Panc1 (cell line): ENCODE data around the gene ATE1. TPM values are rescaled to one million over a fixed set of nuclear protein-coding genes. Genes with fewer than 3 reads are reported as not detected.

ENCODE experiments used
- ATAC-seq: fragments of 200-7000 bp; cut with Tn5 transposase; 2 replicates; pipeline ENCODE4 v1.9.1; 2020; ENCODE audit warnings: mild to moderate bottlenecking, moderate library complexity
- BruUV-seq: library from RNA; stranded (reverse); fragments of 400-500 nt; replicated peaks from 2 replicates; lab custom pipeline; 2021; lab: Mats Ljungman, UMichigan
- CTCF ChIA-PET: fragments of 300-600 bp; sonication (Branson Sonifier 250); formaldehyde crosslinking; loops from one replicate; lab custom pipeline; 2022; ENCODE audit warnings: antibody characterized with exemption; lab: Charles Lee
- POLR2A ChIA-PET: fragments of 300-600 bp; sonication (Branson Sonifier 250); formaldehyde crosslinking; loops from one replicate; lab custom pipeline; 2022; ENCODE audit warnings: antibody characterized with exemption; lab: Charles Lee
- DNase-seq: peaks from one replicate; pipeline ENCODE4 v3.0.0-alpha.2; 2010; ENCODE audit warnings: low read depth, low spot score
- H3K27ac ChIP-seq: 2 replicates; pipeline ENCODE4 v1.5.1; 2011; ENCODE audit warnings: mild to moderate bottlenecking, low read length, inconsistent platforms
- H3K27me3 ChIP-seq: fragments of 200-500 bp; sonication (Bioruptor generic); 2 replicates; pipeline ENCODE4 v1.6.0; 2014; ENCODE audit warnings: low read length, inconsistent platforms; ENCODE audit not compliant: control insufficient read depth, insufficient read depth
- H3K36me3 ChIP-seq: fragments of 200-500 bp; sonication (Bioruptor generic); 2 replicates; pipeline ENCODE4 v1.5.1; 2014; ENCODE audit warnings: inconsistent platforms, mild to moderate bottlenecking, low read length, moderate library complexity; ENCODE audit not compliant: control insufficient read depth, insufficient read depth
- H3K4me1 ChIP-seq: 2 replicates; pipeline ENCODE4 v1.5.1; 2011; ENCODE audit warnings: inconsistent platforms, mild to moderate bottlenecking, low read length, moderate library complexity; ENCODE audit not compliant: control insufficient read depth, insufficient read depth
- H3K4me3 ChIP-seq, 2 experiments: 2 replicates each; pipeline ENCODE4 v1.5.1; 2011 to 2012; ENCODE audit warnings: low read depth in 2 of 2, low read length in 2 of 2, mild to moderate bottlenecking in 2 of 2, inconsistent platforms in 1 of 2, moderate library complexity in 1 of 2
- H3K9me3 ChIP-seq: fragments of 200-500 bp; sonication (Bioruptor generic); 2 replicates; pipeline ENCODE4 v1.5.1; 2014; ENCODE audit warnings: low read depth, mild to moderate bottlenecking, inconsistent platforms, low read length, moderate library complexity; ENCODE audit not compliant: control insufficient read depth, insufficient read depth
- CTCF ChIP-seq: fragments of 450-650 bp; IDR thresholded peaks from 2 replicates; pipeline ENCODE4 v1.5.1; 2017; ENCODE audit warnings: mild to moderate bottlenecking
- POLR2AphosphoS5 ChIP-seq: IDR thresholded peaks from 2 replicates; pipeline ENCODE4 v1.6.1; 2012; ENCODE audit warnings: mild to moderate bottlenecking, low read depth, low read length, moderate library complexity
- REST ChIP-seq, 2 experiments: IDR thresholded peaks; 2 replicates each; pipeline ENCODE4 v1.6.1; 2011 to 2012; ENCODE audit warnings: low read depth in 2 of 2, control low read depth in 1 of 2, low read length in 1 of 2, mild to moderate bottlenecking in 1 of 2, moderate library complexity in 1 of 2; ENCODE audit not compliant: insufficient read depth in 1 of 2
- SIN3A ChIP-seq: IDR thresholded peaks from 2 replicates; pipeline ENCODE4 v1.6.1; 2012; ENCODE audit warnings: low read depth, mild to moderate bottlenecking, low read length, moderate library complexity, borderline replicate concordance; ENCODE audit not compliant: insufficient read depth
- TCF7L2 ChIP-seq: IDR thresholded peaks from 2 replicates; pipeline ENCODE4 v1.6.1; 2011; ENCODE audit warnings: mild to moderate bottlenecking, low read depth, low read length, inconsistent platforms
- in situ Hi-C: cut with HindIII; loops from 2 replicates; pipeline ENCODE4 v1.10.0; 2016; ENCODE audit warnings: low sequenced_read_pairs, low pct_unique_long_range_greater_than_20kb
- intact Hi-C: fragments of 100-400 bp; cut with micrococcal nuclease; formaldehyde crosslinking; loops from one replicate; pipeline ENCODE4 v1.10.0; 2022; ENCODE audit not compliant: unreplicated experiment
- total RNA-seq: library from RNA; stranded (reverse); gene quantifications from one replicate; pipeline ENCODE4 v1.2.1, GENCODE V29; 2021; ENCODE audit not compliant: unreplicated experiment

ATE1 gene
- total RNA-seq, 1 experiment from 2014 or later = 45.5 TPM

- ATAC-seq = no peak
These were observed 124.2 kb downstream of the ATE1 start for GRCh38 chr10:121803611-121804010.

GRCh38 chr10:121800831-121801230 lies 127.0 kb downstream of the ATE1 start:
- intact Hi-C loops = no loop called here
- Histone ChIP-seq H3K27me3 (no peaks in the 10 kb centered on the region), H3K27ac (no peak overlapping the region), H3K4me1 (no peaks in the 10 kb centered on the region), H3K36me3 (no peaks in the 10 kb centered on the region), H3K9me3 (no peaks in the 10 kb centered on the region), H3K4me3 (no peak overlapping the region)
- TF ChIP-seq SIN3A = no peak
- TF ChIP-seq POLR2AphosphoS5 = no peak
- TF ChIP-seq TCF7L2 = no peak
- no peak for TF ChIP-seq REST (IDR thresholded peaks at IDR 0.05; ENCODE audit: insufficient read depth in 1 of 2, low read depth in 2 of 2, low read length in 1 of 2)
- TF ChIP-seq CTCF = no peak
- BruUV-seq = no TSS peak
- ATAC-seq = no peak
- no peak for DNase-seq
- POLR2A ChIA-PET = no interaction called here
- in situ Hi-C loops = no loop called here
- CTCF ChIA-PET = no interaction called here

More at GRCh38 chr10:121803611-121804010, 124.2 kb downstream of the ATE1 start:
- Histone ChIP-seq H3K27me3 (no peaks in the 10 kb centered on the region), H3K36me3 (no peaks in the 10 kb centered on the region), H3K9me3 (no peaks in the 10 kb centered on the region), H3K4me1 (no peaks in the 10 kb centered on the region), H3K4me3 (no peak overlapping the region), H3K27ac (no peak overlapping the region)
- no peak for TF ChIP-seq CTCF
- TF ChIP-seq TCF7L2 = no peak
- TF ChIP-seq POLR2AphosphoS5 = no peak
- no peak for TF ChIP-seq SIN3A
- TF ChIP-seq REST (IDR thresholded peaks at IDR 0.05; ENCODE audit: insufficient read depth in 1 of 2, low read depth in 2 of 2, low read length in 1 of 2) = no peak
- CTCF ChIA-PET = no interaction called here
- in situ Hi-C loops = no loop called here
- no peak for DNase-seq
- BruUV-seq = no TSS peak
- intact Hi-C loops = no loop called here
- POLR2A ChIA-PET = no interaction called here
